WTC11 (cell line): ENCODE data around the gene SPO11. TPM values are rescaled to one million over a fixed set of nuclear protein-coding genes. Genes with fewer than 3 reads are reported as not detected.

Source experiments
- ATAC-seq: fragments of 200-7000 bp; cut with Tn5 transposase; 2 replicates; pipeline ENCODE4 v1.10.0; 2021; ENCODE audit warnings: mild to moderate bottlenecking, moderate library complexity
- CTCF ChIA-PET: fragments of 300-600 bp; sonication (Branson Sonifier 250); formaldehyde crosslinking; loops from one replicate; lab custom pipeline; 2021; ENCODE audit warnings: antibody characterized with exemption; lab: Charles Lee
- POLR2A ChIA-PET: fragments of 350-600 bp; sonication (Branson Sonifier 250); formaldehyde crosslinking; loops from one replicate; lab custom pipeline; 2021; ENCODE audit warnings: antibody characterized with exemption; lab: Charles Lee
- DNase-seq: peaks from one replicate; pipeline ENCODE4 v3.0.0; 2021; ENCODE audit warnings: low spot score
- H3K27ac Mint-ChIP-seq: 2 replicates; pipeline ENCODE4 v1.8.0; 2021; ENCODE audit warnings: mixed read lengths
- H3K27me3 Mint-ChIP-seq: 2 replicates; pipeline ENCODE4 v1.8.0; 2021; ENCODE audit warnings: low read depth, mild to moderate bottlenecking, moderate library complexity, mixed read lengths
- H3K36me3 Mint-ChIP-seq: 2 replicates; pipeline ENCODE4 v1.8.0; 2021; ENCODE audit warnings: mixed read lengths
- H3K4me1 Mint-ChIP-seq: 2 replicates; pipeline ENCODE4 v1.8.0; 2022; ENCODE audit warnings: mixed read lengths
- H3K4me3 Mint-ChIP-seq: 2 replicates; pipeline ENCODE4 v1.8.0; 2021; ENCODE audit warnings: mild to moderate bottlenecking, moderate library complexity, mixed read lengths
- H3K9me3 Mint-ChIP-seq: 2 replicates; pipeline ENCODE4 v1.8.0; 2021; ENCODE audit warnings: mixed read lengths
- ATF1 ChIP-seq: sonication (generic); formaldehyde crosslinking; IDR thresholded peaks from 2 replicates; pipeline ENCODE4 v1.8.1; 2023; ENCODE audit warnings: mild to moderate bottlenecking, moderate library complexity, missing genetic modification reagents
- ELF4 ChIP-seq: sonication (generic); formaldehyde crosslinking; IDR thresholded peaks from 2 replicates; pipeline ENCODE4 v1.8.1; 2022; ENCODE audit warnings: low read depth, mild to moderate bottlenecking, moderate library complexity, missing genetic modification reagents
- FOXP1 ChIP-seq: sonication (generic); formaldehyde crosslinking; IDR thresholded peaks from 2 replicates; pipeline ENCODE4 v1.8.0; 2022; ENCODE audit warnings: missing genetic modification reagents, mild to moderate bottlenecking, moderate library complexity, borderline replicate concordance
- GABPB1 ChIP-seq: sonication (generic); formaldehyde crosslinking; IDR thresholded peaks from 2 replicates; pipeline ENCODE4 v1.8.1; 2023; ENCODE audit warnings: mild to moderate bottlenecking, missing genetic modification reagents
- GTF2I ChIP-seq: fragments of 250-450 bp; sonication (Bioruptor Pico); conservative IDR thresholded peaks from 2 replicates; pipeline ENCODE4 v1.4.0; 2021; ENCODE audit warnings: mild to moderate bottlenecking
- KAT7 ChIP-seq: sonication (generic); formaldehyde crosslinking; IDR thresholded peaks from 2 replicates; pipeline ENCODE4 v1.8.1; 2023; ENCODE audit warnings: missing genetic modification reagents, mild to moderate bottlenecking, borderline replicate concordance
- MYBL2 ChIP-seq: sonication (generic); formaldehyde crosslinking; IDR thresholded peaks from 2 replicates; pipeline ENCODE4 v1.8.1; 2023; ENCODE audit warnings: mild to moderate bottlenecking, moderate library complexity, missing genetic modification reagents
- NFE2L1 ChIP-seq: sonication (generic); formaldehyde crosslinking; IDR thresholded peaks from 2 replicates; pipeline ENCODE4 v1.8.1; 2023; ENCODE audit warnings: missing genetic modification reagents
- NR3C1 ChIP-seq: sonication (generic); formaldehyde crosslinking; conservative IDR thresholded peaks from 2 replicates; pipeline ENCODE4 v1.8.1; 2023; ENCODE audit warnings: low read depth, mild to moderate bottlenecking, missing genetic modification reagents
- TEAD4 ChIP-seq: sonication (generic); formaldehyde crosslinking; IDR thresholded peaks from 2 replicates; pipeline ENCODE4 v1.8.0; 2022; ENCODE audit warnings: mild to moderate bottlenecking, missing genetic modification reagents
- TP53 ChIP-seq: sonication (generic); formaldehyde crosslinking; IDR thresholded peaks from 2 replicates; pipeline ENCODE4 v1.8.1; 2023; ENCODE audit warnings: mild to moderate bottlenecking, missing genetic modification reagents
- ZNF138 ChIP-seq: sonication (generic); formaldehyde crosslinking; conservative IDR thresholded peaks from 2 replicates; pipeline ENCODE4 v1.8.1; 2022; ENCODE audit warnings: mild to moderate bottlenecking, moderate library complexity, missing genetic modification reagents
- total RNA-seq: library from RNA; stranded (reverse); gene quantifications from 3 replicates; pipeline ENCODE4 v1.2.3, GENCODE V29; 2021
- TF ChIP-seq, protein P1 (sequence below): sonication (generic); formaldehyde crosslinking; IDR thresholded peaks from 2 replicates; pipeline ENCODE4 v1.8.0; 2023; ENCODE audit warnings: missing genetic modification reagents, mild to moderate bottlenecking, borderline replicate concordance
- TF ChIP-seq, protein P2 (sequence below): sonication (generic); formaldehyde crosslinking; IDR thresholded peaks from 2 replicates; pipeline ENCODE4 v1.8.0; 2022; ENCODE audit warnings: mild to moderate bottlenecking, missing genetic modification reagents
- TF ChIP-seq, protein P3 (sequence below): sonication (generic); formaldehyde crosslinking; conservative IDR thresholded peaks from 2 replicates; pipeline ENCODE4 v1.8.1; 2022; ENCODE audit warnings: mild to moderate bottlenecking, missing genetic modification reagents
- TF ChIP-seq, protein P4 (sequence below): sonication (generic); formaldehyde crosslinking; IDR thresholded peaks from 2 replicates; pipeline ENCODE4 v1.8.0; 2022; ENCODE audit warnings: mild to moderate bottlenecking, missing genetic modification reagents
- TF ChIP-seq, protein P5 (sequence below): sonication (generic); formaldehyde crosslinking; IDR thresholded peaks from 2 replicates; pipeline ENCODE4 v1.8.1; 2022; ENCODE audit warnings: missing genetic modification reagents, borderline replicate concordance
- TF ChIP-seq, protein P6 (sequence below): sonication (generic); formaldehyde crosslinking; IDR thresholded peaks from 2 replicates; pipeline ENCODE4 v1.8.1; 2023; ENCODE audit warnings: mild to moderate bottlenecking, missing genetic modification reagents, moderate library complexity
- TF ChIP-seq, protein P7 (sequence below): sonication (generic); formaldehyde crosslinking; IDR thresholded peaks from 2 replicates; pipeline ENCODE4 v1.8.1; 2023; ENCODE audit warnings: mild to moderate bottlenecking, missing genetic modification reagents
- TF ChIP-seq, protein P8 (sequence below): fragments of 250-450 bp; sonication (Bioruptor Pico); IDR thresholded peaks from 2 replicates; pipeline ENCODE4 v1.9.0; 2021; ENCODE audit warnings: mild to moderate bottlenecking, borderline replicate concordance

Gene SPO11
- total RNA-seq, 1 experiment from 2014 or later = not detected

DNA sequence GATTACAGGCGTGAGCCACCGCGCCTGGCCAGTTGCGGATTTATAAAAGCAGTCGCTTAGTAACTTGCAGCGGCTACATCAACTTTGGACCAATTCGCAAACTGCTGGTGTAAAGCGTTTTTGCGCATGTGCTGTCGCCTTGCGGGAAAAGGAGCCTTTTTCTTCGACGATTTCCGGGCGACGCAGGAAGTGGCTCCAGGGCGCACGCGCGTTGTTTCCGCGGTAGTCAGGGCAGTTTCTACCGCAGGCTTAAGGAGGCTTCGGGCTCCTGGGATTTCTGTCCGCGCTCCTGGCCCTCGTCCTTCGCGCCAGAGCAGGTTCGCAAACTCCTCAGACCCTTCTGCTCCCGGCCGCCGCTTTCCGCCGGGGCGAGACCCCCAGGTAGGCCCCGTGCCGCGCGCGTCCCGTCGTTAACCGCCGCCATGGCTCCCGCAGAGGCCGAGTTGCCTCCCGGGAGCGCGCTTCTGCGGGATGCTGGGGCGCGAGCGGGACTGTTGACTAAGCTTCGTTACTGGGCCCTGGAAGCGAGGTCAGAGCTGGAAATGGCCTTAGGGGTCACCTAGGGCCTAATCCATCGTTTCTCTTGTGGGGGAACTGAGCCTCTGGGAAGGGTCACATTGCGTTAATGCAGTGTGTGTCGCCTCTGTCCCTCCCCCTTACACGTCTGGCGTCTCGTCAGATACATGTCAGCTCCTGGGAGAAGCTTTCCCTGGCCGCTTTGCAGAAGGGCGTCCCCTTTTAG, 21.6 kb downstream of the SPO11 start, which contains the start of gene RAE1 (continued):
- TF ChIP-seq, protein P1, sequence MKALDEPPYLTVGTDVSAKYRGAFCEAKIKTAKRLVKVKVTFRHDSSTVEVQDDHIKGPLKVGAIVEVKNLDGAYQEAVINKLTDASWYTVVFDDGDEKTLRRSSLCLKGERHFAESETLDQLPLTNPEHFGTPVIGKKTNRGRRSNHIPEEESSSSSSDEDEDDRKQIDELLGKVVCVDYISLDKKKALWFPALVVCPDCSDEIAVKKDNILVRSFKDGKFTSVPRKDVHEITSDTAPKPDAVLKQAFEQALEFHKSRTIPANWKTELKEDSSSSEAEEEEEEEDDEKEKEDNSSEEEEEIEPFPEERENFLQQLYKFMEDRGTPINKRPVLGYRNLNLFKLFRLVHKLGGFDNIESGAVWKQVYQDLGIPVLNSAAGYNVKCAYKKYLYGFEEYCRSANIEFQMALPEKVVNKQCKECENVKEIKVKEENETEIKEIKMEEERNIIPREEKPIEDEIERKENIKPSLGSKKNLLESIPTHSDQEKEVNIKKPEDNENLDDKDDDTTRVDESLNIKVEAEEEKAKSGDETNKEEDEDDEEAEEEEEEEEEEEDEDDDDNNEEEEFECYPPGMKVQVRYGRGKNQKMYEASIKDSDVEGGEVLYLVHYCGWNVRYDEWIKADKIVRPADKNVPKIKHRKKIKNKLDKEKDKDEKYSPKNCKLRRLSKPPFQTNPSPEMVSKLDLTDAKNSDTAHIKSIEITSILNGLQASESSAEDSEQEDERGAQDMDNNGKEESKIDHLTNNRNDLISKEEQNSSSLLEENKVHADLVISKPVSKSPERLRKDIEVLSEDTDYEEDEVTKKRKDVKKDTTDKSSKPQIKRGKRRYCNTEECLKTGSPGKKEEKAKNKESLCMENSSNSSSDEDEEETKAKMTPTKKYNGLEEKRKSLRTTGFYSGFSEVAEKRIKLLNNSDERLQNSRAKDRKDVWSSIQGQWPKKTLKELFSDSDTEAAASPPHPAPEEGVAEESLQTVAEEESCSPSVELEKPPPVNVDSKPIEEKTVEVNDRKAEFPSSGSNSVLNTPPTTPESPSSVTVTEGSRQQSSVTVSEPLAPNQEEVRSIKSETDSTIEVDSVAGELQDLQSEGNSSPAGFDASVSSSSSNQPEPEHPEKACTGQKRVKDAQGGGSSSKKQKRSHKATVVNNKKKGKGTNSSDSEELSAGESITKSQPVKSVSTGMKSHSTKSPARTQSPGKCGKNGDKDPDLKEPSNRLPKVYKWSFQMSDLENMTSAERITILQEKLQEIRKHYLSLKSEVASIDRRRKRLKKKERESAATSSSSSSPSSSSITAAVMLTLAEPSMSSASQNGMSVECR (CRISPR knock-in tag) = peak; percentile 82
- no peak for TF ChIP-seq KAT7 (CRISPR knock-in tag)
- TF ChIP-seq, protein P2, sequence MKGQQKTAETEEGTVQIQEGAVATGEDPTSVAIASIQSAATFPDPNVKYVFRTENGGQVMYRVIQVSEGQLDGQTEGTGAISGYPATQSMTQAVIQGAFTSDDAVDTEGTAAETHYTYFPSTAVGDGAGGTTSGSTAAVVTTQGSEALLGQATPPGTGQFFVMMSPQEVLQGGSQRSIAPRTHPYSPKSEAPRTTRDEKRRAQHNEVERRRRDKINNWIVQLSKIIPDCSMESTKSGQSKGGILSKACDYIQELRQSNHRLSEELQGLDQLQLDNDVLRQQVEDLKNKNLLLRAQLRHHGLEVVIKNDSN (CRISPR knock-in tag) = peak; percentile 44; the same call in 1 of the 2 replicates
- TF ChIP-seq GABPB1 (CRISPR knock-in tag) = peak; percentile 53; the same call in 1 of the 2 replicates
- TF ChIP-seq, protein P3, sequence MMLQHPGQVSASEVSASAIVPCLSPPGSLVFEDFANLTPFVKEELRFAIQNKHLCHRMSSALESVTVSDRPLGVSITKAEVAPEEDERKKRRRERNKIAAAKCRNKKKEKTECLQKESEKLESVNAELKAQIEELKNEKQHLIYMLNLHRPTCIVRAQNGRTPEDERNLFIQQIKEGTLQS (CRISPR knock-in tag) = no peak
- TF ChIP-seq TP53 (CRISPR knock-in tag) = no peak
- TF ChIP-seq ELF4 (CRISPR knock-in tag) = no peak
- TF ChIP-seq MYBL2 (CRISPR knock-in tag) = peak; percentile 82
- TF ChIP-seq, protein P4, sequence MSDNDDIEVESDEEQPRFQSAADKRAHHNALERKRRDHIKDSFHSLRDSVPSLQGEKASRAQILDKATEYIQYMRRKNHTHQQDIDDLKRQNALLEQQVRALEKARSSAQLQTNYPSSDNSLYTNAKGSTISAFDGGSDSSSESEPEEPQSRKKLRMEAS (CRISPR knock-in tag) = peak; percentile 84
- 0 out of 2 replicates have a peak, but pooled peaks have one; percentile 38 for TF ChIP-seq FOXP1
- TF ChIP-seq, all 79 proteins: peak for 15

DNA sequence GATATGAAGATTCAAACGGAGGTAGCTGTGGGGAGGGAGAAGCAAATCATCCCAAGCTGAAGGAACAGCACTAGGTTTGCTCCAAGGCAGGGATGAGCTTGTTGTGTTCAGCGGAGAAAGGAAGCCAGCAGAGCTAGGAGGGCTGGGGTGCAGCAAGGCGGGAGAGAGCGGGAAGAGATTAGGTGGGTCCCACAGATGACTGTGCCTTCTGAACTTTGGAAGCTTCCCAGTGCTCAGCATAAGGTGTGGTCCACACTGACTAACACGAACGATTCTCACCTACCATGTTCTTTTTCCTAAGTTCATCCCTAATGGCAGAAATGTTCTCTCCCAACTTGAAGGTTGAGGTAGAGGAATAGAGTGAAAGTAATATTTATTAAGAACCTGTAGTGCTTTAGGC, 22.7 kb downstream of the SPO11 start:
- no peak overlapping the region for H3K27ac Mint-ChIP-seq
- ChIA-PET CTCF (interaction anchor here (7.0 kb wide), 1 partner anchor 22 kb away, joined by 20 read pairs; the partner anchor contains the start of gene SPO11), POLR2A (no interaction called here)
- peaks cover 38% of the 10 kb centered on the region for H3K36me3 Mint-ChIP-seq
- no peak for ATAC-seq
- H3K4me3 Mint-ChIP-seq = peak overlapping the region; percentile 87
- TF ChIP-seq, protein P5, sequence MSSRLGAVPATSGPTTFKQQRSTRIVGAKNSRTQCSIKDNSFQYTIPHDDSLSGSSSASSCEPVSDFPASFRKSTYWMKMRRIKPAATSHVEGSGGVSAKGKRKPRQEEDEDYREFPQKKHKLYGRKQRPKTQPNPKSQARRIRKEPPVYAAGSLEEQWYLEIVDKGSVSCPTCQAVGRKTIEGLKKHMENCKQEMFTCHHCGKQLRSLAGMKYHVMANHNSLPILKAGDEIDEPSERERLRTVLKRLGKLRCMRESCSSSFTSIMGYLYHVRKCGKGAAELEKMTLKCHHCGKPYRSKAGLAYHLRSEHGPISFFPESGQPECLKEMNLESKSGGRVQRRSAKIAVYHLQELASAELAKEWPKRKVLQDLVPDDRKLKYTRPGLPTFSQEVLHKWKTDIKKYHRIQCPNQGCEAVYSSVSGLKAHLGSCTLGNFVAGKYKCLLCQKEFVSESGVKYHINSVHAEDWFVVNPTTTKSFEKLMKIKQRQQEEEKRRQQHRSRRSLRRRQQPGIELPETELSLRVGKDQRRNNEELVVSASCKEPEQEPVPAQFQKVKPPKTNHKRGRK (CRISPR knock-in tag) = no peak
- TF ChIP-seq, protein P6, sequence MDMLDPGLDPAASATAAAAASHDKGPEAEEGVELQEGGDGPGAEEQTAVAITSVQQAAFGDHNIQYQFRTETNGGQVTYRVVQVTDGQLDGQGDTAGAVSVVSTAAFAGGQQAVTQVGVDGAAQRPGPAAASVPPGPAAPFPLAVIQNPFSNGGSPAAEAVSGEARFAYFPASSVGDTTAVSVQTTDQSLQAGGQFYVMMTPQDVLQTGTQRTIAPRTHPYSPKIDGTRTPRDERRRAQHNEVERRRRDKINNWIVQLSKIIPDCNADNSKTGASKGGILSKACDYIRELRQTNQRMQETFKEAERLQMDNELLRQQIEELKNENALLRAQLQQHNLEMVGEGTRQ (CRISPR knock-in tag) = no peak
- no peak for TF ChIP-seq NFE2L1 (CRISPR knock-in tag)
- TF ChIP-seq, protein P7, sequence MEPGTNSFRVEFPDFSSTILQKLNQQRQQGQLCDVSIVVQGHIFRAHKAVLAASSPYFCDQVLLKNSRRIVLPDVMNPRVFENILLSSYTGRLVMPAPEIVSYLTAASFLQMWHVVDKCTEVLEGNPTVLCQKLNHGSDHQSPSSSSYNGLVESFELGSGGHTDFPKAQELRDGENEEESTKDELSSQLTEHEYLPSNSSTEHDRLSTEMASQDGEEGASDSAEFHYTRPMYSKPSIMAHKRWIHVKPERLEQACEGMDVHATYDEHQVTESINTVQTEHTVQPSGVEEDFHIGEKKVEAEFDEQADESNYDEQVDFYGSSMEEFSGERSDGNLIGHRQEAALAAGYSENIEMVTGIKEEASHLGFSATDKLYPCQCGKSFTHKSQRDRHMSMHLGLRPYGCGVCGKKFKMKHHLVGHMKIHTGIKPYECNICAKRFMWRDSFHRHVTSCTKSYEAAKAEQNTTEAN (CRISPR knock-in tag) = no peak
- TF ChIP-seq, protein P4 (CRISPR knock-in tag) = no peak
- TF ChIP-seq TEAD4 (CRISPR knock-in tag) = no peak
- no peak for TF ChIP-seq ATF1 (CRISPR knock-in tag)
- TF ChIP-seq NR3C1 = no peak
- TF ChIP-seq GTF2I (CRISPR knock-in tag) = no peak
- no peak for TF ChIP-seq ZNF138 (CRISPR knock-in tag)
- no peak for TF ChIP-seq ELF4 (CRISPR knock-in tag)
- TF ChIP-seq, protein P8, sequence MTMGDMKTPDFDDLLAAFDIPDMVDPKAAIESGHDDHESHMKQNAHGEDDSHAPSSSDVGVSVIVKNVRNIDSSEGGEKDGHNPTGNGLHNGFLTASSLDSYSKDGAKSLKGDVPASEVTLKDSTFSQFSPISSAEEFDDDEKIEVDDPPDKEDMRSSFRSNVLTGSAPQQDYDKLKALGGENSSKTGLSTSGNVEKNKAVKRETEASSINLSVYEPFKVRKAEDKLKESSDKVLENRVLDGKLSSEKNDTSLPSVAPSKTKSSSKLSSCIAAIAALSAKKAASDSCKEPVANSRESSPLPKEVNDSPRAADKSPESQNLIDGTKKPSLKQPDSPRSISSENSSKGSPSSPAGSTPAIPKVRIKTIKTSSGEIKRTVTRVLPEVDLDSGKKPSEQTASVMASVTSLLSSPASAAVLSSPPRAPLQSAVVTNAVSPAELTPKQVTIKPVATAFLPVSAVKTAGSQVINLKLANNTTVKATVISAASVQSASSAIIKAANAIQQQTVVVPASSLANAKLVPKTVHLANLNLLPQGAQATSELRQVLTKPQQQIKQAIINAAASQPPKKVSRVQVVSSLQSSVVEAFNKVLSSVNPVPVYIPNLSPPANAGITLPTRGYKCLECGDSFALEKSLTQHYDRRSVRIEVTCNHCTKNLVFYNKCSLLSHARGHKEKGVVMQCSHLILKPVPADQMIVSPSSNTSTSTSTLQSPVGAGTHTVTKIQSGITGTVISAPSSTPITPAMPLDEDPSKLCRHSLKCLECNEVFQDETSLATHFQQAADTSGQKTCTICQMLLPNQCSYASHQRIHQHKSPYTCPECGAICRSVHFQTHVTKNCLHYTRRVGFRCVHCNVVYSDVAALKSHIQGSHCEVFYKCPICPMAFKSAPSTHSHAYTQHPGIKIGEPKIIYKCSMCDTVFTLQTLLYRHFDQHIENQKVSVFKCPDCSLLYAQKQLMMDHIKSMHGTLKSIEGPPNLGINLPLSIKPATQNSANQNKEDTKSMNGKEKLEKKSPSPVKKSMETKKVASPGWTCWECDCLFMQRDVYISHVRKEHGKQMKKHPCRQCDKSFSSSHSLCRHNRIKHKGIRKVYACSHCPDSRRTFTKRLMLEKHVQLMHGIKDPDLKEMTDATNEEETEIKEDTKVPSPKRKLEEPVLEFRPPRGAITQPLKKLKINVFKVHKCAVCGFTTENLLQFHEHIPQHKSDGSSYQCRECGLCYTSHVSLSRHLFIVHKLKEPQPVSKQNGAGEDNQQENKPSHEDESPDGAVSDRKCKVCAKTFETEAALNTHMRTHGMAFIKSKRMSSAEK (CRISPR knock-in tag) = no peak
- H3K4me1 Mint-ChIP-seq = peaks cover 11% of the 10 kb centered on the region
- H3K9me3 Mint-ChIP-seq = peaks cover 5% of the 10 kb centered on the region; the same call in 1 of the 2 replicates
- no peak for DNase-seq
- H3K27me3 Mint-ChIP-seq = peaks cover 6% of the 10 kb centered on the region
